Right ventricle myocardium inferior (tissue), 1 donor: ENCODE data around the gene SCARB2. TPM values are rescaled to one million over a fixed set of nuclear protein-coding genes. Genes with fewer than 3 reads are reported as not detected.
A peak's percentile ranks its signal among the peaks of the same experiment; 100 is the strongest.

Experiments
- ATAC-seq: fragments of 200-7000 bp; cut with Tn5 transposase; one replicate; pipeline ENCODE4 v1.9.1; 2020; ENCODE audit warnings: mild to moderate bottlenecking, moderate library complexity
- DNase-seq: peaks from one replicate; pipeline ENCODE4 v3.0.0; 2021; ENCODE audit errors: missing footprints
- intact Hi-C: fragments of 100-400 bp; cut with DNase I; formaldehyde crosslinking; loops from one replicate; pipeline ENCODE4 v1.11.0; 2022
- total RNA-seq: library from RNA; stranded (reverse); fragmentation: NEBNext Ultra II Directional; extraction: Animal tissue kit (Norgen Biotek cat#: 25700); gene quantifications from one replicate; pipeline ENCODE4 v1.2.1, GENCODE V29; 2021
- donor health status: DM: no; HTN: yes; CAD: no; lungs with severe emphysema.

The SCARB2 gene
- total RNA-seq, 1 donor from 2014 or later = 102 TPM

- intact Hi-C loops = no loop called here
- DNase-seq = no peak
- ATAC-seq = no peak
These were observed 20.5 kb upstream of the SCARB2 start for GRCh38 chr4:76233967-76234678.

- DNase-seq (no peak), ATAC-seq (no peak)
- intact Hi-C loops = no loop called here
These were observed 19.9 kb upstream of the SCARB2 start for GRCh38 chr4:76233529-76233928.

- DNase-seq = no peak
- intact Hi-C loops = no loop called here
- no peak for ATAC-seq
These were observed 19.5 kb upstream of the SCARB2 start for GRCh38 chr4:76233083-76233482.

- ATAC-seq (no peak), DNase-seq (no peak)
- intact Hi-C loops = no loop called here
These were observed 19.1 kb upstream of the SCARB2 start for GRCh38 chr4:76232681-76233080.

GRCh38 chr4:76226418-76226817 is 12.8 kb upstream of the SCARB2 start:
- DNase-seq (no peak), ATAC-seq (no peak)
- intact Hi-C loops = no loop called here

- intact Hi-C loops = no loop called here
- DNase-seq (no peak), ATAC-seq (no peak)
These were observed 10.5 kb upstream of the SCARB2 start for GRCh38 chr4:76224171-76224570.

GRCh38 chr4:76219299-76220055 is 5.9 kb upstream of the SCARB2 start:
- ATAC-seq (peak; percentile 62), DNase-seq (no peak)
- intact Hi-C loops = no loop called here

GRCh38 chr4:76216975-76217814 is 3.6 kb upstream of the SCARB2 start:
- no peak for ATAC-seq
- DNase-seq = no peak
- intact Hi-C loops = no loop called here

GRCh38 chr4:76216524-76216923 is 2.9 kb upstream of the SCARB2 start:
- no peak for ATAC-seq
- DNase-seq = no peak
- intact Hi-C loops = no loop called here

GRCh38 chr4:76215077-76215476 is 1.5 kb upstream of the SCARB2 start:
- intact Hi-C loops = no loop called here
- ATAC-seq = no peak

GRCh38 chr4:76214177-76214675 is 602 bp upstream of the SCARB2 start:
- DNase-seq (no peak), ATAC-seq (no peak)
- intact Hi-C loops = loop anchor here (5.0 kb wide), 1 partner anchor 93 kb away; the partner anchor contains the start of gene STBD1

More at GRCh38 chr4:76215077-76215476, 1.5 kb upstream of the SCARB2 start:
- DNase-seq = no peak

- ATAC-seq = no peak
- intact Hi-C loops = loop anchor here (1.0 to 5.0 kb wide), 4 partner anchors 14 to 94 kb away; partner anchors contain the start of genes NUP54 and STBD1
- DNase-seq = no peak
These were observed 691 bp downstream of the SCARB2 start for GRCh38 chr4:76212851-76213414.

GRCh38 chr4:76211769-76212708 is 1.6 kb downstream of the SCARB2 start:
- intact Hi-C loops = loop anchor here (2.0 to 5.0 kb wide), 2 partner anchors 13 to 95 kb away; partner anchors contain the start of gene STBD1
- ATAC-seq (no peak), DNase-seq (no peak)

- no peak for DNase-seq
- intact Hi-C loops = loop anchor here (5.0 kb wide), 1 partner anchor 97 kb away; the partner anchor contains the start of gene STBD1
- no peak for ATAC-seq
These were observed 3.2 kb downstream of the SCARB2 start for GRCh38 chr4:76210452-76210851.

GRCh38 chr4:76209881-76210280 is 3.7 kb downstream of the SCARB2 start:
- ATAC-seq = no peak
- DNase-seq = no peak
- intact Hi-C loops = loop anchor here (5.0 kb wide), 1 partner anchor 97 kb away; the partner anchor contains the start of gene STBD1

GRCh38 chr4:76208005-76208765 is 5.4 kb downstream of the SCARB2 start:
- ATAC-seq = peak; percentile 95
- DNase-seq = peak; percentile 89
- intact Hi-C loops = no loop called here

GRCh38 chr4:76207549-76207948 is 6.1 kb downstream of the SCARB2 start:
- ATAC-seq = no peak
- no peak for DNase-seq
- intact Hi-C loops = no loop called here
